Sigmoid colon (tissue), 7 donors: ENCODE data around the gene BACH1. TPM values are rescaled to one million over a fixed set of nuclear protein-coding genes. Genes with fewer than 3 reads are reported as not detected.

Source experiments
- DNase-seq: peaks from one replicate; pipeline ENCODE4 v3.0.0-alpha.2; 2019
- H3K27ac ChIP-seq, 4 donors: fragments of 200-600 bp; sonication (generic); one replicate each; pipeline ENCODE4 v1.5.1; 2016 to 2019; ENCODE audit warnings: mild to moderate bottlenecking in 1 of 4
- H3K27me3 ChIP-seq, 3 donors: fragments of 200-600 bp; sonication (generic); one replicate each; pipeline ENCODE4 v1.5.1; 2019; ENCODE audit warnings: mild to moderate bottlenecking in 1 of 3
- H3K36me3 ChIP-seq, 4 donors: fragments of 200-600 bp; sonication (generic); one replicate each; pipeline ENCODE4 v1.5.1; 2016 to 2019
- H3K4me1 ChIP-seq, 4 donors: fragments of 200-600 bp; sonication (generic); one replicate each; pipeline ENCODE4 v1.5.1; 2017 to 2019
- H3K4me3 ChIP-seq, 4 donors: fragments of 200-600 bp; sonication (generic); one replicate each; pipeline ENCODE4 v1.5.1; 2017 to 2019; ENCODE audit warnings: mild to moderate bottlenecking in 2 of 4, moderate library complexity in 1 of 4
- H3K9me3 ChIP-seq, 4 donors: fragments of 200-600 bp in 3 of 4; sonication (generic) in 3 of 4; one replicate each; pipeline versions ENCODE4 v1.5.1 to v1.6.1; 2013 to 2019
- CTCF ChIP-seq, 4 experiments: fragments of 450-650 bp in 3 of 4; fragments of 200-600 bp in 1 of 4; IDR thresholded peaks; one replicate each; pipeline ENCODE4 v1.5.1; 2016 to 2019; ENCODE audit warnings: antibody characterized with exemption in 4 of 4, mild to moderate bottlenecking in 3 of 4, moderate library complexity in 2 of 4
- EP300 ChIP-seq, 4 donors: sonication (generic); formaldehyde crosslinking; IDR thresholded peaks; one replicate each; pipeline ENCODE4 v1.6.1; 2017; ENCODE audit warnings: antibody characterized with exemption in 4 of 4
- POLR2A ChIP-seq, 2 donors: fragments of 450-650 bp; IDR thresholded peaks; one replicate each; pipeline ENCODE4 v1.6.1; 2016; ENCODE audit warnings: antibody characterized with exemption in 2 of 2, mild to moderate bottlenecking in 2 of 2, moderate library complexity in 2 of 2
- POLR2AphosphoS5 ChIP-seq, 4 donors: sonication (generic); formaldehyde crosslinking; IDR thresholded peaks; one replicate each; pipeline ENCODE4 v1.6.1; 2017; ENCODE audit warnings: antibody characterized with exemption in 4 of 4
- WGBS, 2 donors: extraction: QIAGEN DNeasy Blood & Tissue Kit; methylation state at CpG; one replicate each; pipeline ENCODE4 v1.1.7; 2013; 5-methylcytosine and 5-hydroxymethylcytosine counted together
- intact Hi-C: fragments of 100-400 bp; cut with DNase I; formaldehyde crosslinking; loops from one replicate; pipeline ENCODE4 v1.15.1; 2023
- polyA plus RNA-seq, 3 donors: library from polyadenylated mRNA; stranded (reverse); fragments of 200-250 nt; gene quantifications; one replicate each; pipeline ENCODE4 v1.2.3, GENCODE V29; 2013
- total RNA-seq, 4 donors: library from RNA; depleted of rRNA; stranded (reverse); fragments of >200 nt; gene quantifications; one replicate each; pipeline ENCODE4 v1.1.0, GENCODE V29; 2016
- donor health status: healthy with polysubstance abuse.
- donor health status: Bipolar disorder and iron deficiency.
- donor health status: healthy.

The BACH1 gene
- total and polyA plus RNA-seq, 7 donors = 8.4 to 89.6 (median 47.1) TPM

- TF ChIP-seq CTCF (IDR thresholded peaks at IDR 0.05) (no peak), POLR2A (IDR thresholded peaks at IDR 0.05) (no peak), POLR2AphosphoS5 (IDR thresholded peaks at IDR 0.05) (no peak), EP300 (IDR thresholded peaks at IDR 0.05) (no peak)
- intact Hi-C loops = loop anchor here (5.0 kb wide), 2 partner anchors 118 to 228 kb away; partner anchors contain the start of gene CCT8
- Histone ChIP-seq H3K4me3 (peak overlapping the region in 3 of 4 donors; percentile 59 to 96 (median 96)), H3K4me1 (peaks cover 0 to 70% (median 60%) of the 10 kb centered on the region in 4 donors), H3K36me3 (no peaks in the 10 kb centered on the region), H3K27me3 (no peaks in the 10 kb centered on the region), H3K9me3 (no peaks in the 10 kb centered on the region), H3K27ac (peak overlapping the region; percentile 87 to 97 (median 92))
- WGBS, 2 donors = 23 to 38% methylated on average over 3 of the region's 3 CpGs
- DNase-seq = no peak
Measured at GRCh38 chr21:29300807-29301138, 2.1 kb downstream of the BACH1 start.

- H3K9me3 ChIP-seq = no peaks in the 10 kb centered on the region
- intact Hi-C loops = loop anchor here (5.0 kb wide), 2 partner anchors 119 to 229 kb away; partner anchors contain the start of gene CCT8
- no peaks in the 10 kb centered on the region for H3K27me3 ChIP-seq
- H3K4me1 ChIP-seq = peaks cover 0 to 78% (median 66%) of the 10 kb centered on the region in 4 donors
- TF ChIP-seq CTCF (IDR thresholded peaks at IDR 0.05) (no peak), EP300 (IDR thresholded peaks at IDR 0.05) (no peak), POLR2AphosphoS5 (IDR thresholded peaks at IDR 0.05) (no peak), POLR2A (IDR thresholded peaks at IDR 0.05) (no peak)
- WGBS, 2 donors = 58 to 65% methylated on average over 6 of the region's 6 CpGs
- H3K4me3 ChIP-seq = peak overlapping the region in 2 of 4 donors; percentile 96
- DNase-seq = no peak
- no peaks in the 10 kb centered on the region for H3K36me3 ChIP-seq
- H3K27ac ChIP-seq = peak overlapping the region; percentile 52 to 97 (median 90)
Measured at GRCh38 chr21:29301691-29302090, 3.0 kb downstream of the BACH1 start.

DNA sequence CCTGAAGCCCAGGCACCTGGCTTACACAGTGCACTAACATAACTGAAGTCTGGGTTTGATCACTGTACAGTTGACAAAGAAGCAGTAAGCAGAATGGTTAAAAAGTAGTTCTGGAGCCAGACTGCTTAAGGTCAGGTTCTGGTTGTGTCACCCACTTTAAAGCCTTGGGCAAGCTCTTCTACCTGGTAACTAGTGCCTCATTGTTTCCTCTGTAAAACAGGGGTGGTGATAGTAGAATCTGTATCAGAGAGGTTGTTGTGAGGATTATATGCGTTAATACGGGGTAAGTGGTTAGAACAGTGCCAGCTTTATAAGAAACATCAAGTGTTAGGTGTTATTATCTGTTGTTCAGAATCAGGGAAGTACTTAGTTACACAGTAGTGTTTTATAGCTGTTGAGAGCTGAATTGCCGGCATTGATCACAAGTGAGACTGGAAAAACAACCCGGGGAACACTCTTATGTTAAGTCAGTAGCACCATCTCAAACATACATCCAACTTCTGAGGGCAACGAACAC lies 3.7 kb downstream of the BACH1 start:
- no peaks in the 10 kb centered on the region for H3K9me3 ChIP-seq
- no peaks in the 10 kb centered on the region for H3K36me3 ChIP-seq
- 17 to 52% methylated on average over 5 of the region's 5 CpGs for WGBS, 2 donors
- H3K27me3 ChIP-seq = no peaks in the 10 kb centered on the region
- H3K4me3 ChIP-seq = peak overlapping the region in 2 of 4 donors; percentile 96
- DNase-seq = no peak
- peaks cover 0 to 85% (median 73%) of the 10 kb centered on the region in 4 donors for H3K4me1 ChIP-seq
- intact Hi-C loops = loop anchor here (5.0 kb wide), 2 partner anchors 120 to 230 kb away; partner anchors contain the start of gene CCT8
- TF ChIP-seq EP300 (IDR thresholded peaks at IDR 0.05) (no peak), CTCF (IDR thresholded peaks at IDR 0.05) (no peak), POLR2AphosphoS5 (IDR thresholded peaks at IDR 0.05) (peak; percentile 53 to 87 (median 70)), POLR2A (IDR thresholded peaks at IDR 0.05) (no peak)
- H3K27ac ChIP-seq = peak overlapping the region; percentile 52 to 97 (median 90)

GRCh38 chr21:29303288-29303687 lies 4.6 kb downstream of the BACH1 start:
- Histone ChIP-seq H3K4me1 (peaks cover 0 to 88% (median 78%) of the 10 kb centered on the region in 4 donors), H3K36me3 (no peaks in the 10 kb centered on the region), H3K9me3 (no peaks in the 10 kb centered on the region), H3K27me3 (no peaks in the 10 kb centered on the region), H3K27ac (peak overlapping the region; percentile 52 to 97 (median 90)), H3K4me3 (peak overlapping the region in 1 of 4 donors; percentile 96)
- no peak for DNase-seq
- intact Hi-C loops = loop anchor here (5.0 kb wide), 2 partner anchors 121 to 231 kb away; partner anchors contain the start of gene CCT8
- 41 to 50% methylated on average over 2 of the region's 2 CpGs for WGBS, 2 donors
- no peak for TF ChIP-seq EP300 (IDR thresholded peaks at IDR 0.05)
- no peak for TF ChIP-seq CTCF (IDR thresholded peaks at IDR 0.05)
- no peak for TF ChIP-seq POLR2A (IDR thresholded peaks at IDR 0.05)
- no peak for TF ChIP-seq POLR2AphosphoS5 (IDR thresholded peaks at IDR 0.05)
